Motor neuron (in vitro differentiated cells): ENCODE data around the gene NFYA. TPM values are rescaled to one million over a fixed set of nuclear protein-coding genes. Genes with fewer than 3 reads are reported as not detected.

Experiments
- ATAC-seq, 8 experiments: fragments of 200-7000 bp; cut with Tn5 transposase; replicated peaks in 6 of 8; 2 replicates each; pipeline ENCODE4 v1.8.0; 2021; ENCODE audit warnings: mild to moderate bottlenecking in 8 of 8, moderate library complexity in 8 of 8
- H3K27ac ChIP-seq, 2 donors: fragments of 250-450 bp; sonication (Bioruptor Pico); 2 replicates each; pipeline ENCODE4 v1.9.0; 2021; ENCODE audit warnings: antibody characterized with exemption in 2 of 2, mild to moderate bottlenecking in 2 of 2, moderate library complexity in 1 of 2
- H3K4me1 ChIP-seq, 2 donors: fragments of 250-450 bp; sonication (Bioruptor Pico); replicated peaks in 1 of 2; 2 replicates each; pipeline ENCODE4 v1.6.1; 2021; ENCODE audit warnings: antibody characterized with exemption in 2 of 2, mild to moderate bottlenecking in 2 of 2, moderate library complexity in 1 of 2
- H3K4me3 ChIP-seq, 5 donors: fragments of 250-450 bp; sonication (Bioruptor Pico); 2 replicates each; pipeline ENCODE4 v1.9.0; 2021; ENCODE audit warnings: antibody characterized with exemption in 5 of 5, mild to moderate bottlenecking in 5 of 5, moderate library complexity in 4 of 5
- WGBS, 10 experiments: fragments of 450-650 bp; shearing (Covaris generic); methylation state at CpG; one replicate each; pipeline ENCODE4 v1.0.0; 2022; 5-methylcytosine and 5-hydroxymethylcytosine counted together
- in situ Hi-C, 9 experiments: fragments of 400-800 bp; cut with MboI; loops; one replicate each; pipeline ENCODE4 v1.15.0; 2021; ENCODE audit warnings: low sequenced_read_pairs in 9 of 9, low pct_unique_long_range_greater_than_20kb in 2 of 9; ENCODE audit not compliant: unreplicated experiment in 9 of 9
- total RNA-seq, 8 experiments: library from RNA; unstranded; fragments of 300-600 nt; gene quantifications; 2 replicates each; pipeline versions ENCODE4 v1.2.3 to v1.2.4, GENCODE V29; 2022

The NFYA gene
- total RNA-seq, 8 experiments from 2014 or later: 14.4 to 40.9 (median 20.4) TPM

DNA sequence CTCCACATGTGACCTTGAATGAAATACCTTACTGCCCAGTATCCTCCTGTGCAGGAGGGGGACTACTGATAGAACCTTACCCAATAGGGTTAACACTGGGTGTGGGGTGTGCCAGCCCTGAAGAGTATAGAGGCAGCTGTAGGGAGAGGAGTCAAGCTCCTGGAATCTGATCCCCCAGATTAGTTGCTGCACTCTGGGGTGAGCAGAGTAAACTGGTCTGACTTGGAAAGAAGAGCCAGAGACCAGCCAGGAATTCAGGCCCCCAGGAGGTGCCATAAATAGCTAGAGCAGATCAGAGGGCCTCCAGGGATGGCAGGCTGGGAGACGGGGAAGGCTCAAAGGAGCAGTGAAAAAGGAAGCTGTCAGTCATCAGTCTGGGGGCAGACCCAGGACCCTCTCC, 23.3 kb upstream of the NFYA start:
- Histone ChIP-seq H3K4me1 (no peaks in the 10 kb centered on the region), H3K4me3 (no peak overlapping the region), H3K27ac (no peak overlapping the region)
- 80 to 100% (median 100%) methylated on average over 1 of the region's 1 CpG; no CpG with 5 or more reads in 7 of the 10 experiments for WGBS, 10 experiments
- in situ Hi-C loops: loop anchor here in 2 of 9 experiments (25.0 kb wide), 2 partner anchors 1062 to 1687 kb away; no protein-coding TSS in a partner anchor
- ATAC-seq: peak in 1 of 8 experiments; percentile 54

DNA sequence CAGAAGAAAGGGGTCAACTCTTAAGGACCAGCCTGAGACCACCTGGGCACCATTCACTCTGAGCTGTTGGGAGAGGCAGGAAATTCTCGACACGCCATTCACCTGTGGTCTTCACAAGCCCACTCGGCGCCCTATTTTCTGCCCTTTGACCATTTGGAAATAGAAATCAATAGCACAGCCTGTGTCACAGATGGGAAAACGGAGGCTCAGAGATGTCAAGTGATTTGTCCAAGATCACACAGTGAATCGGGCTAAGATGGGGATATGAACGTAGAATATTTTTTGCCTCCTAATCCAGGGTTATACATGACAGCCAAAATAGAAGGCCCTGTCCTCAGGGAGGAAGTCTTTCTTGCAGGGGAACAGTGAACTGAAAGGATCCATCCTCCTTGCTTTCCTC, 22.8 kb upstream of the NFYA start:
- Histone ChIP-seq H3K4me1 (no peaks in the 10 kb centered on the region), H3K27ac (no peak overlapping the region), H3K4me3 (no peak overlapping the region)
- in situ Hi-C loops: loop anchor here in 4 of 9 experiments (25.0 kb wide), 2 partner anchors 1063 to 1688 kb away; no protein-coding TSS in a partner anchor
- 20 to 93% (median 80%) methylated on average over 1 to 7 of the region's 7 CpGs; no CpG with 5 or more reads in 3 of the 10 experiments for WGBS, 10 experiments
- no peak for ATAC-seq

DNA sequence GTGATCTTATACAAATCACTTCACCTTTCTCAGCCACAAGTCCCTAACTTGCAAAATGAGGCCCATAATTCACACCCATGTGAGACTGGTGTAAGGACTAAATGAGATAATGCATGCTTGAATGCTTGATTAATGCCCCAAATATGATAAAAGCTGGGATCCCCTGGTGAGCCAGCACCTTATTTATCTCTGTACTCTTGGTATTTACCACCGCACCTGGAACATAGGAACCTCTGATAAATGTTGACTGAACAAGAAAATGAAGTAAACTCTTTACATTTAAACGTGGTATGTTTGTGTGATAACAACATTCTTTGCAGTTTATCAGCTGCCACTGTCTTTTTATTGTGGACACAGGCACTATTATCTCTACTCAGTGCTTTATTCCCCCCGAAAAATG, 22.2 kb upstream of the NFYA start:
- no peak overlapping the region for H3K27ac ChIP-seq
- no peak for ATAC-seq
- in situ Hi-C loops: loop anchor here in 3 of 9 experiments (25.0 kb wide), 1 partner anchor 1688 kb away; no protein-coding TSS in a partner anchor
- WGBS, 10 experiments: 33 to 90% (median 71%) methylated on average over 1 to 3 of the region's 3 CpGs; no CpG with 5 or more reads in 2 of the 10 experiments
- H3K4me3 ChIP-seq: no peak overlapping the region
- H3K4me1 ChIP-seq: no peaks in the 10 kb centered on the region

DNA sequence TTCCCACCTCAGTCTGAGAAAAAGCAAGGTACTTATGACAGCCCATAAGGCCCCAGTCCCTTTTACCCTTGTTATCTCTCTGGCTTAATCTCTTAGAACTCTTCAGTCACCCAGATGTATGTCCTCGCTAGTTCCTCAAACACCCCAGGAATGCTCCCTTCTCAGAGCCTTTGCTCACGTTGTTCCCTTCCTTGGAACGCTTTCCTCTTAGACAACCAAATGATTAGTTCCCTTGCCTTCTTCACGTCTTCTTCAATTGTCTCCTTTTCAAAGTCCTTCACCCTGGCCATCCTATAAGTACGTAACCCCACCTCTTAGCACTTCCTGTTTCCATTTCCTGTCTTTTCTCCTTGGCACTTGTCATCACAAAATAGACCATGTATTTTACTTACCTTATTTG, 20.9 kb upstream of the NFYA start:
- Histone ChIP-seq H3K4me1 (no peaks in the 10 kb centered on the region), H3K27ac (no peak overlapping the region), H3K4me3 (no peak overlapping the region)
- 74 to 100% (median 87%) methylated on average over 1 to 5 of the region's 5 CpGs for WGBS, 10 experiments
- ATAC-seq: no peak
- in situ Hi-C loops: loop anchor here in 3 of 9 experiments (25.0 kb wide), 1 partner anchor 1690 kb away; no protein-coding TSS in a partner anchor

DNA sequence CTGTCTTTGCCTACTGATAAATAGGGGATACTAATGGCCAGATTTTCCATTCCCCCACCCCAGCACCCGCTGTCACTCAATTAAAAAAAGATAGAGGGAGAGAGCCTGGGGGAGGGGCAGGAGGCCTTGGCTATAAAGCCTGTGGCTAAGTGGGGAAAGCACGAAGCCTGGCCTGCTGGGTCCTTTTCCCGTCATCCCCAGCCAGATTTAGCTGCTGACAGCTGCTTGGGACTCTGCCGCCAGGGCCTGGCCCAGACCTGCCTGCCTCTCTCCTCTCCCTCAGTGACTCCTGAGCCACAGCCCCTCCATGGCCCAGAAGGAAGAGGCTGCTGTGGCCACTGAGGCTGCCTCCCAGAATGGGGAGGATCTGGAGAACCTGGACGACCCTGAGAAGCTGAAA, 19.7 kb upstream of the NFYA start, which contains the start of gene APOBEC2:
Gene APOBEC2 (plus strand): TSS at position 162 of the 400 bp plus-strand sequence. CDS start 146 bp downstream, at position 308.
- in situ Hi-C loops: loop anchor here in 3 of 9 experiments (25.0 kb wide), 1 partner anchor 1691 kb away; no protein-coding TSS in a partner anchor
- Histone ChIP-seq H3K27ac (no peak within 1 kb of the TSS), H3K4me3 (no peak within 1 kb of the TSS), H3K4me1 (no peaks in the 10 kb centered on the region)
- peak in 2 of 8 experiments; percentile 53 to 57 for ATAC-seq
- WGBS, 10 experiments: 40 to 88% (median 60%) methylated on average over 1 to 4 of the region's 5 CpGs; no CpG with 5 or more reads in 5 of the 10 experiments

DNA sequence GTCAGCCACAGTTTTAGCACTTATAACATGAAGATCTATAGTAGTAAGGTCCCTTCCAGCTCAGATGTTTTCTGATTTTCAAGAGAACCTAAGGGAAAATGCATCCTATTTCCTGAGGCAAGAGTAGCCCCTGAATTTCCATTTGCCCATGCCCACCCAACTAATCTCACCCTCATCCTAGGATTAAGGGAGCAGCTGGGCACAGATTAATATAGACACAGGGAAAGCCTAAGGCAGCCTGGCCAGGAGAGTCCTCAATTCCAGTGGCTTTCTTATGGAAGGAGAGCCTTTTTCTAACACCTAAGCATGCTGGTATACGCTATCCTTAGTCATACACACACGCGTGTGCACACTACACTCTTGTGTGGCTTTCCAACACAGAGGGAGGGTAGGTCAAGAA, 18.3 kb upstream of the NFYA start:
- Histone ChIP-seq H3K4me1 (no peaks in the 10 kb centered on the region), H3K27ac (no peak overlapping the region), H3K4me3 (no peak overlapping the region)
- no peak for ATAC-seq
- 79 to 100% (median 96%) methylated on average over 1 to 3 of the region's 3 CpGs; no CpG with 5 or more reads in 4 of the 10 experiments for WGBS, 10 experiments
- in situ Hi-C loops: loop anchor here in 3 of 9 experiments (25.0 kb wide), 1 partner anchor 1692 kb away; no protein-coding TSS in a partner anchor

DNA sequence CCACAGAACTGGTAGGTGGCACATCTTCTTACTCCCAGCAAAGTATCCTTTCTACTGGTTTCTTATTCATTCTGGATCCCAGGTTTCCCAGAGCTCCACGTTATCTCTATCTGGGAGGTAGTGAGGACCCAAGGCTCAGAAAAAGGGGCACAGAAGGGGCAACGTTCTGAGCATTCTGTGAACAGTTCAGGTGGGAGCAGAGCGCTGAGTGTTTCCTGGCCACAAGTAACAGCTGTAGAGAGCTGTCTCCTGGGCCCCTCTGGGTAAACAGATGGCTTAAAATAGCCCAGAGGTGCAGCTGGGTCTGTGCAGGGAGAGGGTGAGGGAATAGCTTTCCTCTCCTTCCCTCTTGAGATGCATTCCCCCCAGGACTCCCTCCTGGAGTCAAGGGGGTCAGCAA, 17.6 kb upstream of the NFYA start:
- ATAC-seq: peak in 4 of 8 experiments; percentile 26 to 87 (median 44)
- in situ Hi-C loops: loop anchor here in 3 of 9 experiments (25.0 kb wide), 1 partner anchor 1693 kb away; no protein-coding TSS in a partner anchor
- 29 to 100% (median 82%) methylated on average over 1 of the region's 3 CpGs; no CpG with 5 or more reads in 4 of the 10 experiments for WGBS, 10 experiments
- Histone ChIP-seq H3K27ac (no peak overlapping the region), H3K4me3 (no peak overlapping the region), H3K4me1 (no peaks in the 10 kb centered on the region)

DNA sequence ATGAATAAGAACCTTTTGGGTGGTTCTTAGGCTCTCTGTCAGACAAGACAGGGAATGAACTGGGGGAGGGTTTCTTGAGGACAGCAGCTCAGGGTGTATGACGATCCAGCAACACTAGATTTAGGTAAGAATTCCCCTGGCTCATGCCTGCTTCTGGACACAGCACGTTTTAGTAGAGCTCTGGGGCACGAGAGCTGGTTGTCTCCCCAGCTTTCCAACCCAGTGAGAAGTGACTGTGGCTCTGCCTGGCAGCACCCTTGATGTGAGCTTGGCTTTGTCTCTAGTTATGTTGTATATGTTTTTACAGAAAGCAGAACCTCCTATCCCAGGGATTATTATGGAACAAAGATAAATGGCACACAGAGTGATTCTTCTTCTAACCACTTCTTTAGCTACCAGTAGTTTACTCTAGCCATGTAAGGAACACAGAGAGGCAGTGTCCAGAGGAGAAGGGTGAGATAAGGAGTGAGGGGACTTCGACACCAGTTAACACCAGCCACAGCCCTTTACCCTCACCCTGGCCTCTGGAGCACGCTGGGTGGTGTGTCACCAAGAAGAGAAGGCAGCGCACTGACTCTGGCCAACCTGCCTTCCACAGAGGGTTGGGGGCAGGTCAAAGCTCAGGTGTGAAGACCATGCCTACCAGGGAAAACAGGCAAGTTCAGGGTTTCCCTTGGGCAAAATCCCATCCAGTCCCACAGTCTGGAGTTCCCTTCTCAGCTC, 15.8 kb upstream of the NFYA start:
- H3K4me3 ChIP-seq: no peak overlapping the region
- no peak overlapping the region for H3K27ac ChIP-seq
- in situ Hi-C loops: loop anchor here in 3 of 9 experiments (25.0 kb wide), 1 partner anchor 1695 kb away; no protein-coding TSS in a partner anchor
- no peak for ATAC-seq
- no peaks in the 10 kb centered on the region for H3K4me1 ChIP-seq
- WGBS, 10 experiments: 40 to 100% (median 78%) methylated on average over 1 to 3 of the region's 6 CpGs; no CpG with 5 or more reads in 2 of the 10 experiments

DNA sequence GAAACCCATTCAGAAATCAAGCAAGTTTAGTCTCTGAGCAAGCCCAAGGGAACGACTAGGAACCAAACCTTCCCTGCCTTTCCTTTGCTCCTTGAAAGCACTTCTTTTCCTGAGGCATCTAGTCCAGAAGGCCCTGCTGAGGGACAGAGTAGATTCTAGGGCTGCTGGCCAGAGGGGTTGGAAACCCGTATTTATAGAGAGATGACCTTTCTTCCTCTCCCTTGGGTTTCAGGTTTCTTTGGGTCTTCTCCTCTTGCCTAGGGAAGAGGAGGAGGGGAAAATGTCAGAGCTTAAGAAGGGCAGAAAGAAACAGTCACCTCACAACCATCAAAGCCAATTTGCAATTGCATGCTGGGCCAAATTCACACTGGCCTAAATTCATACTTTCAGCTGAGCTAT, 14.0 kb upstream of the NFYA start:
- 14 to 100% (median 65%) methylated on average over 1 to 2 of the region's 2 CpGs; no CpG with 5 or more reads in 4 of the 10 experiments for WGBS, 10 experiments
- Histone ChIP-seq H3K4me3 (no peak overlapping the region), H3K4me1 (no peaks in the 10 kb centered on the region), H3K27ac (no peak overlapping the region)
- in situ Hi-C loops: loop anchor here in 3 of 9 experiments (25.0 kb wide), 1 partner anchor 1696 kb away; no protein-coding TSS in a partner anchor
- ATAC-seq: no peak

DNA sequence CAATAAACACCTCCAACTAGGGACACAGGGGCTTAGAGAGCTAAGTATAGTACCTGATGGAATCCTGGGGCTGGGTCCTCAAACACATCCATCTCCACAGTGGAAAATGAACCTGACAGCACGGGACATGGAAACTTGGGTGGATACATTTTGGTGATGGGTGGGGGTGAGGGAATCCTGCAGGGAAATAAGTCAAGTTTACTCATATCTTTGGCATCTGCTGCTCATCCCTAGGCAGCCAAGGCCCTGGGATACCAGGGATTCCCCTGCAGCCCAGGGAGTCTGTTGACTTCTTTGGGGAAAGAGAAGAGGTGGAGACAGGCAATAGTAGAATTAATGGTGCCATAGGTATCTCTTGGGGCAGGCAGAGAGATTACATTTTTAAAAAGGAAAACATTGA, 13.2 kb upstream of the NFYA start:
- ATAC-seq: peak in 2 of 8 experiments; percentile 29 to 70
- WGBS, 10 experiments: 80% methylated on average over 1 of the region's 1 CpG; no CpG with 5 or more reads in 9 of the 10 experiments
- Histone ChIP-seq H3K4me3 (no peak overlapping the region), H3K27ac (no peak overlapping the region), H3K4me1 (no peaks in the 10 kb centered on the region)
- in situ Hi-C loops: loop anchor here in 3 of 9 experiments (25.0 kb wide), 1 partner anchor 1697 kb away; no protein-coding TSS in a partner anchor

DNA sequence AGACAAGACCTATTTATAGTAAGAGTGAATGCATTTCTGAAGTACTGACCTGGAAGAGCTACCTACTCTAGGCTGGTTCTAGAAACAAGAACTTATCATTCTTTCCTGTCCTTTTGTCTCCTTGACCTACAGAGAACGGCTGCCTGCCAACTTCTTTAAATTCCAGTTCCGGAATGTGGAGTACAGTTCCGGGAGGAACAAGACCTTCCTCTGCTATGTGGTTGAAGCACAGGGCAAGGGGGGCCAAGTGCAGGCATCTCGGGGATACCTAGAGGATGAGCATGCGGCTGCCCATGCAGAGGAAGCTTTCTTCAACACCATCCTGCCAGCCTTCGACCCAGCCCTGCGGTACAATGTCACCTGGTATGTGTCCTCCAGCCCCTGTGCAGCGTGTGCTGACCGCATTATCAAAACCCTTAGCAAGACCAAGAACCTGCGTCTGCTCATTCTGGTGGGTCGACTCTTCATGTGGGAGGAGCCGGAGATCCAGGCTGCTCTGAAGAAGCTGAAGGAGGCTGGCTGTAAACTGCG, 11.5 kb upstream of the NFYA start:
- Histone ChIP-seq H3K4me1 (no peaks in the 10 kb centered on the region), H3K27ac (no peak overlapping the region), H3K4me3 (no peak overlapping the region)
- no peak for ATAC-seq
- 53 to 100% (median 96%) methylated on average over 1 to 9 of the region's 13 CpGs; no CpG with 5 or more reads in 2 of the 10 experiments for WGBS, 10 experiments
- in situ Hi-C loops: loop anchor here in 3 of 9 experiments (25.0 kb wide), 1 partner anchor 1699 kb away; no protein-coding TSS in a partner anchor

DNA sequence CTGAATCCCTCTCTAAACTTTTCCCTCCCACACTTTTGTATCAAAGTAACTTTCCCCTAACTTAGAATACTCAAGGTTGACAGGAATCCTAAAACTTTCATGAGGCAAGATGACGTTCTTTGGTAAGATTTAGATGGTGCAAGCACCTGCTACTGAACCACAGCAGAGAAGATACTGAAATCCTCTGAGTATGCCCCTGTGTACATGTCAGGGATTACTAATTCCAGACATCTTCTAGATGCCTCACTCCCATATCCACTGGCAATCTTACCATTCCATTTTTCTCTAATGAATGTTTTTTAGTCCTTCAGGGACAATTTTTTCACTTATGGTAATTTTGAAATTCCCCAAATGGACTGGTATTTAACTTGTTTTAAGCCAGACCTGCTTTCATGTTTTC, 10.7 kb upstream of the NFYA start:
- 44 to 100% (median 100%) methylated on average over 1 of the region's 1 CpG; no CpG with 5 or more reads in 3 of the 10 experiments for WGBS, 10 experiments
- in situ Hi-C loops: loop anchor here in 3 of 9 experiments (25.0 kb wide), 1 partner anchor 1700 kb away; no protein-coding TSS in a partner anchor
- no peak overlapping the region for H3K27ac ChIP-seq

More for the DNA sequence above, 10.7 kb upstream of the NFYA start:
- Histone ChIP-seq H3K4me1 (no peaks in the 10 kb centered on the region), H3K4me3 (no peak overlapping the region)
- ATAC-seq: no peak
